H1 (cell line): ENCODE results near the gene NAV3. TPM values are rescaled to one million over a fixed set of nuclear protein-coding genes. Genes with fewer than 3 reads are reported as not detected.

ENCODE experiments used
- CHD7 ChIP-seq: fragments of 300-600 bp; sonication (generic); IDR thresholded peaks from 2 replicates; pipeline ENCODE4 v1.7.1; 2012; ENCODE audit warnings: low read length, moderate library complexity, mild to moderate bottlenecking, inconsistent platforms; ENCODE audit not compliant: insufficient replicate concordance
- GABPA ChIP-seq: IDR thresholded peaks from 2 replicates; pipeline ENCODE4 v1.6.1; 2011; ENCODE audit warnings: mild to moderate bottlenecking, low read length, moderate library complexity, borderline replicate concordance; ENCODE audit not compliant: insufficient read depth
- KDM4A ChIP-seq: IDR thresholded peaks from one replicate; pipeline ENCODE4 v1.7.1; 2012; ENCODE audit warnings: low read depth, mild to moderate bottlenecking, moderate library complexity, low read length, inconsistent platforms; ENCODE audit not compliant: severe bottlenecking
- NRF1 ChIP-seq: IDR thresholded peaks from 2 replicates; pipeline ENCODE4 v1.6.1; 2011; ENCODE audit warnings: mild to moderate bottlenecking, low read depth, low read length, improper control_type of control experiment
- RFX5 ChIP-seq: IDR thresholded peaks from 2 replicates; pipeline ENCODE4 v1.6.1; 2011; ENCODE audit warnings: low read depth, low read length, improper control_type of control experiment, borderline replicate concordance
- SAP30 ChIP-seq: fragments of 300-600 bp; sonication (generic); IDR thresholded peaks from 2 replicates; pipeline ENCODE4 v1.7.1; 2012; ENCODE audit warnings: low read length, moderate library complexity, mild to moderate bottlenecking, inconsistent platforms; ENCODE audit not compliant: insufficient read depth, insufficient replicate concordance
- polyA plus RNA-seq, 7 experiments: library from polyadenylated mRNA; depleted of rRNA in 3 of 7; stranded (reverse) in 5 of 7; unstranded in 2 of 7; fragments of >200 nt in 5 of 7; fragments of 200-250 nt in 2 of 7; gene quantifications; 1 replicate in 5 of 7; 2 replicates in 1 of 7; 4 replicates in 1 of 7; pipeline versions ENCODE4 v1.2.1 to v1.2.3, GENCODE V29; 2011 to 2013; ENCODE audit warnings: missing spikeins in 2 of 7, mixed read lengths in 2 of 7
- total RNA-seq: library from RNA; stranded (reverse); fragmentation: NEBNext Ultra II Directional; extraction: Animal tissue kit (Norgen Biotek cat#: 25700); gene quantifications from 2 replicates; pipeline ENCODE4 v1.2.1, GENCODE V29; 2021

Gene NAV3
- total and polyA plus RNA-seq, 2 of the 8 experiments (the other 6 are each of a cell fraction or from before 2014, with no cell fraction given): 0.47 to 5.0 TPM

- TF ChIP-seq CHD7: no peak
- no peak for TF ChIP-seq SAP30
- TF ChIP-seq GABPA: no peak
- TF ChIP-seq NRF1: no peak
- TF ChIP-seq RFX5: no peak
- no peak for TF ChIP-seq KDM4A
- TF ChIP-seq, all 59 proteins: peak for 0
Measured at GRCh38 chr12:78261901-78262300, 431.2 kb downstream of the NAV3 start (continued).
